NCI-H1930 (cell line): ENCODE results near the gene EMC6.

Source experiments
- DNase-seq, 2 experiments: peaks; one replicate each; lab custom pipeline; 2025; lab: John Stamatoyannopoulos, UW

The EMC6 gene

GRCh38 chr17:3668279-3669084, at the start of gene EMC6, which contains the start of gene TAX1BP3:
Gene EMC6 (plus strand): TSS chr17:3668812. CDS start chr17:3669147, 335 bp downstream.
Gene TAX1BP3 (minus strand): TSS chr17:3668578. CDS start chr17:3668526, 52 bp downstream.
- DNase-seq, result peak; percentile 94 to 97

GRCh38 chr17:3621146-3621720, 47.4 kb upstream of the EMC6 start:
- no peak for DNase-seq

- no peak for DNase-seq
Observed at GRCh38 chr17:3622977-3623594, 45.5 kb upstream of the EMC6 start.

GRCh38 chr17:3626831-3627768, 41.5 kb upstream of the EMC6 start:
- DNase-seq, result no peak

- DNase-seq, result no peak
Observed at GRCh38 chr17:3627769-3628167, 40.8 kb upstream of the EMC6 start.

GRCh38 chr17:3630781-3631180, 37.8 kb upstream of the EMC6 start:
- no peak for DNase-seq

GRCh38 chr17:3632287-3632686, 36.3 kb upstream of the EMC6 start:
- DNase-seq, result no peak

- DNase-seq, result no peak
Observed at GRCh38 chr17:3635474-3636153, 33.0 kb upstream of the EMC6 start.

- peak; percentile 92 to 97 for DNase-seq
Observed at GRCh38 chr17:3636154-3636907, 32.3 kb upstream of the EMC6 start, which contains the start of the genes CTNS and SHPK. Gene CTNS (plus strand): TSS chr17:3636760. CDS start chr17:3640207, 3,447 bp downstream. Gene SHPK (minus strand): TSS chr17:3636250. CDS start chr17:3636219, 31 bp downstream.

- no peak for DNase-seq
Observed at GRCh38 chr17:3636908-3637373, 31.7 kb upstream of the EMC6 start.

GRCh38 chr17:3639981-3640596, 28.5 kb upstream of the EMC6 start:
- DNase-seq, result no peak

- no peak for DNase-seq
Observed at GRCh38 chr17:3641014-3641413, 27.6 kb upstream of the EMC6 start.

- DNase-seq, result no peak
Observed at GRCh38 chr17:3641717-3642486, 26.7 kb upstream of the EMC6 start.

GRCh38 chr17:3643889-3644349, 24.7 kb upstream of the EMC6 start:
- DNase-seq, result no peak

- no peak for DNase-seq
Observed at GRCh38 chr17:3645310-3645709, 23.3 kb upstream of the EMC6 start.

- no peak for DNase-seq
Observed at GRCh38 chr17:3647251-3647650, 21.4 kb upstream of the EMC6 start.

- DNase-seq, result peak; percentile 4 to 23
Observed at GRCh38 chr17:3647769-3648555, 20.6 kb upstream of the EMC6 start.

- DNase-seq, result no peak
Observed at GRCh38 chr17:3655766-3656165, 12.8 kb upstream of the EMC6 start.
